Hematopoietic multipotent progenitor cell treated with erythropoietin and hydrocortisone succinate and interleukin-3 and kit ligand, for 17 days (in vitro differentiated cells): ENCODE results near the gene ESPL1.
"Not testable (repeated sequence)": the region's sequence is repeated elsewhere in the genome, so short reads cannot be mapped to it uniquely, and the experiment has no call there.

Source experiments
- DNase-seq: peaks from one replicate; pipeline ENCODE4 v3.0.0-alpha.2; 2015; ENCODE audit warnings: low spot score

ESPL1 gene

DNA sequence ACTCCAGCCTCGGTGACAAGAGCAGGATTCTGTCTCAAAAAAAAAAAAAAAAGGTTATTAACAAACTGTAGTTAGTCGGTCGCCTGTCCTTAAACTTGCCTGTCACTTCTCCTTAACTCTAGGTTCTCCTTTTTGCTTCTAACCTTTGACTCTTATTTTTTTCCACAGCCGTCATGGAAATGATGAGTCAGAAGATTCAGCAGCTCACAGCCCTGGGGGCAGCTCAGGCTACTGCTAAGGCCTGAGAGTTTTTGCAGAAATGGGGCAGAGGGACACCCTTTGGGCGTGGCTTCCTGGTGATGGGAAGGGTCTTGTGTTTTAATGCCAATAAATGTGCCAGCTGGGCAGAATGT lies 31.0 kb downstream of the ESPL1 start:
- peak; percentile 70 for DNase-seq

DNA sequence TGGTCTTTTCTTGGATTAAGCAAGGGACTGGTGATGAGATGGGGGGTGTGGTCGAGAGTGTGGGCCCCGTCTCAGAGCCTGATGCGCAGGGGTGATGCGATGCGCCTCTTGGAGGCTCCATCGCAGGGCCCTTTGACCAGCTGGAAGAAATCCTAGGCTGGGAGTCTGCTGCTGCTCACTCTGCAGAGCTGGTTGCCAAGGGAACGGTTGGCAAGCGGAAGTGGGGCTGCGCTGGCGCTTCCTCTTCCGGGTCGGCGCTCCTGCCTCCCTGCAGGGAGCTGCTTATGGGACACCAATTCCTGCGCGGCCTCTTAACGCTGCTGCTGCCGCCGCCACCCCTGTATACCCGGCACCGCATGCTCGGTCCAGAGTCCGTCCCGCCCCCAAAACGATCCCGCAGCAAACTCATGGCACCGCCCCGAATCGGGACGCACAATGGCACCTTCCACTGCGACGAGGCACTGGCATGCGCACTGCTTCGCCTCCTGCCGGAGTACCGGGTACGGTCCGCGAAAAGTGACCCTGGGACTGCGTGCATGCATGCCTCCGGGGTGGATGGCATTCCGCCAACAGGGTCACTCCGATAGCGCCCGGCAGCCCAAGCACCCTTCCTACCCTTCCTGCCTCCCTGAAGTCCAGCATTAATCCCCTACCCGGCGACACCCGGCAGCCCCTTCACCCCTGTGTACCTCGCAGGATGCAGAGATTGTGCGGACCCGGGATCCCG lies 31.5 kb downstream of the ESPL1 start, which contains the start of gene MYG1:
MYG1 (plus strand) TSS at position 242 of the 727 bp plus-strand sequence; CDS start at position 285, 43 bp downstream.
- DNase-seq = peak; percentile 87

DNA sequence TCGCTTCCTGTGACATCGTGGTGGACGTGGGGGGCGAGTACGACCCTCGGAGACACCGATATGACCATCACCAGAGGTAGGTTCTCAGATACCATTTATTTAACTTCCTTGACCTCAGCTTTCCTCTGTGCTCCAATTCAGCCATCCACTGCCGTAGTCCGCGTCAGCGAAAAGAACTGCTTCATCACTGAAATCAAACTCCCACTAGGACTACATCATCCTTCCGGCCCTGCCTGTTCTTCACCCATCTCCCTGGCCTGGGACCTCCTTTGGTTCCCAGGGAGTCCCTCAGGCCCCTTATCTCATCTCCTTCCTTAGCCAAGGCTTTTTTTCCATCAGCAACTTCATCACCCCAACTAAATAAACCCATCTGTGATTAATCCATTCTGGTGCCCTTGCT lies 32.1 kb downstream of the ESPL1 start:
- peak; percentile 29 for DNase-seq

DNA sequence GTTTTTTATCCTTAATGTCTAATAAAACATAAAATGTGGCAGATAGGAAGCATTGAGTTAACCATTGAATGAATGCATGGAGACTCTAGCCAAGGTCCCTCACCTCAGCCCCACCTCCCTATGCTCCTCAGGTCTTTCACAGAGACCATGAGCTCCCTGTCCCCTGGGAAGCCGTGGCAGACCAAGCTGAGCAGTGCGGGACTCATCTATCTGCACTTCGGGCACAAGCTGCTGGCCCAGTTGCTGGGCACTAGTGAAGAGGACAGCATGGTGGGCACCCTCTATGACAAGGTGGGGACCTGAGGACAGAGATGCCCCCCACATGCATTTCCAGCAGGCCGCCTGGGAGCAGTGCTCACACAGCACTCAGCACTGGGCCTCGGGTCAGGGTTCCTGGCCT lies 34.8 kb downstream of the ESPL1 start:
- no peak for DNase-seq

DNA sequence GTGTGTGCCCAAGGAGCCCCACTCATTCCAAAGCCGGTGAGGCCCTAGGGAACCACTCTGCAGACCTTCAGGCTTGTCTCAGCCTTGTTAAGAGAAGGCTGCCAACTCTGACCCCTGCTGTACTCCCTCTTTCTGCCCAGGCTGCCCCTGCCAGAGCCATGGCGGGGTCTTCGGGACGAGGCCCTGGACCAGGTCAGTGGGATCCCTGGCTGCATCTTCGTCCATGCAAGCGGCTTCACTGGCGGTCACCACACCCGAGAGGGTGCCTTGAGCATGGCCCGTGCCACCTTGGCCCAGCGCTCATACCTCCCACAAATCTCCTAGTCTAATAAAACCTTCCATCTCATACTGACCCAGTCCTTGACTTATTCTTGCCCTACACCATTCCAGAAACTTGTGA lies 38.7 kb downstream of the ESPL1 start:
- no peak for DNase-seq

DNA sequence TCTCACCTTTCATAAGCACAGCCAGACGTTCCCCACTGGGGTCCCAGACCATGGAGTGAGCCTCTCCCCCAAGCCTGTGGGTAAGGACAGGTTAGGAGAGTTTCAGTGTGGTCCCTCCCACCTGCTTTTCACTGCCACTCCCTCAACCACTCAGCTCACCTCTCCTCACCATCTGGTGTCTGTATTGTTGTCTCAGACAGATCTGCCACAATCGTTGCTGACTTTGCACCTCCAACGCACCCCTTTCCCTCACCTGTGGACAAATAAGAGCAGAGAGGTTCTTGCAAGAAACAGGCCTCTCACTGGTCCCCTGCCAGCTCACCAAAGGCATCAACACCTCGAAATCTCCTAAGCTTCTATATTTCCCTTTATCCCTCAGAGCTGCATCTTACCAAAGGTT lies 40.2 kb downstream of the ESPL1 start:
- DNase-seq = no peak

DNA sequence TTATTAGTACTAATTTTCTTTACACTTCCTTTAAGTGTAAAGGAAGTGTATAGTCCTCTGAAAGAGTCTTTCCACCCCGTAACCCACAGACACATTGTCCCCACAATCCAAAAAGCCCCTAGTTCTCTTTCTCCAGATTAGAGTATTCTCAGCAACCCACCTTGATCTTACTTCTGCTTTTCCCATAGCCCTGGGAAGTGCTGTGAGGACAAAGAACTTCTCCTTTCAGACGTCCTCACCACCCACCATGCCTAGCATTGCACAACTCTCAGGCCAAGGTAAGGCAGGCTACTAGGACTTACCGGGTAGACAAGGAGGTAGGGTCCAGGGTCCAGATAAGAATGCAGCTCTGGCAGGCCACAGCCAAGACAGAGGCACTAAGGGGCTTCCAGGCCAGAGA lies 45.9 kb downstream of the ESPL1 start:
- DNase-seq = no peak

DNA sequence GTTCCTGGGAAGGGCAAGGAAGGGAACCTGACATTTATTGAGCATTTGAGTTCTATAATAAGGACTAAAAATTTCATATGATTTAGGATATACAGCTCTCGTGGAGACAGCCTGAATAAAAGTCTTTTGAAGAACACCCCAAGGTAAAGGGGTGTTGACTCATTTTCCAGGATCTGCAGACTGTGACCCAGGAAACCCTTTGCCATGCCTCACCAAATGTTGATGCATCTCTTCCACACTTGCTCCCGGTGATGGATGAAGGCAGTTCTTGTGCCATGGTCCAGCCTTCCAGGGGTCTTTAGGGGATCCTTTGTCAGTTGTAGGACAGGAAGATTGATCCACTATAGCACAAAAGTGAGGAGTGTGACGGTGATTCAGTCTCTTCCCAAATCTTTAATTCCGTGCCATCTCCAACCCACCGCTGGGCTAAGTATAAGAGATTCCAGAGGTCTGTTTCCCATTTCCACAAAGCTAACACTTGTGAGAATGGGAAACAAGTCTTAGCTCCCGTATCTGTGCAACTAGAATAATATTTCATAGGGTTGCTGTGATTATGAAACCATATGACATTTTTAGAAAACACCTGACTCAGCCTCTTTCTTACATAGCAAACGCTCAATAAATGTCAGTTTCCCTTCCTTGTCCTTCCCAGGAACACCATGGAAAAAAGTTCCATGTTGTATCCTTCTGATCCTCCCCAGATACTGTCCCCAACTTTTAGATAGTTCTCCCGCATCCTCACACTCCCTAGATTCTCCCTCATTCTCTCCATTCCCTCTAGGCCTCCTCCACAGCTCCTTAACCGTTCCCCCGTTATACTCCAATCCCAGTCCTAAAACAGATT lies 52.5 kb downstream of the ESPL1 start:
- no peak for DNase-seq

DNA sequence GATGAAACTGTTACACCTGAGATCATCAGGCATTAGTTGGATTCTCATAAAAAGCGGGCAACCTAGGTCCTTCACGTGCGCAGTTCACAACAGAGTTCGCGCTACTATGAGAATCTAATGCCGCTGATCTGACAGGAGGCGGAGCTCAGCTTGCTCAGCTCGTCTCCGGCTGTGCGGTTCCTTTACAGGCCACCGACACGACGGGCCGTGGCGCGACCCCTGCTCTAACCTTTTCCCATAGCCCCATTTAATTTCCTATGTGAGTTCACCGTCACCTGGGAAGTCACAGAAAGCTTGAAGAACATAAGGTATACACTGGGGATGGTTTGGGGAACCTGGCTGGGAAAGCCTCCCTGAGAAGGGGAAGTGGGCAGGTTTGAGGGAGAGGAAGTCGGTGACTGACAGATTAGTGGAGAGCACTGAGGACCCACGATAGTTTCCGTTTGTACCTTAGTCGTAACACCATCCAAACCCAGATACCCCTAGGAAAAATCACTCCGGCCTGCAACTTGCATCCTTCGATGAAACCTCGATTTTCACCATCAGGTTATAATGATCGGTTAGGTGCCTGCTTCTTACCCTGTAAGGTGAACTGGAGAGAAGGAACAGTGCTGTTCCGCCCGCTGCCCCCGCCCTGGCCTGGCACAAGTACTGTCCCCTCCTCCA lies 56.1 kb downstream of the ESPL1 start:
- DNase-seq = peak; percentile 47

DNA sequence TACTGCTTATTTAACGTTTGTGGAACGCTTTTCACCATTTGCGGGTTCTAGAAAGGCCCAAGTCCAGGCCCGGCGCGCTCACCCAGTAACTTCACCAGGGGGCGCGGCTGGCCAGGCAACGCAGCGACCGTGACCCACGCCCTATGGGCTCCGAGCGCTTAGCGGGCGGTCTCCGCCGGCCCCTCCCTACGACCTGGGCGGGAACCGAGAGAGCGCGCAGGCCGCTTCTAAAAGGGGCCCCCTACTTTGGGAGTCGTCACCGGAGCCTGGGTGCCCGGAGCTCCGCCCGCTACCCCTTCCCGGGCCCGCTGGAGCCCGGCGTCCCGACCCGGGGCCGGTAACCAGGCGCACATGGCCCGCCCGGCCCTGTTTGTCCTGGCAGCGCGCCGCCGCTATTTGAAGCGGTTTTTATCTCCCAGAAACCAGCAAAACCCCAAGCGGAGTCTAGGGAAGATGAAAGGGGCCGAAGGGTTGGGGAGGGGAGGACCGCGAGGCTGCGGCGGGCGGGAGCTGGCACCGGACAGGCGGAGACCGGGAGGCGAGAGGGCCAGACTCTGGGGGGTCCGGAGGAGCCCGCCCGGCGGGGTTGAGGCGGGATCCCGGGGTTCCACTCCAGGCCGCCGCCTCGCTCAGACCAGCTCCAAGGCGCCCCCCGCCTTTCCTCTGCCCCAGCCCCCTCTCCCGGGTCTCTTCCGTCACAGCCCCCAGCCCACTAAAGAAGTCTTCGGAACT lies 56.8 kb downstream of the ESPL1 start:
- DNase-seq = peak; percentile 90

DNA sequence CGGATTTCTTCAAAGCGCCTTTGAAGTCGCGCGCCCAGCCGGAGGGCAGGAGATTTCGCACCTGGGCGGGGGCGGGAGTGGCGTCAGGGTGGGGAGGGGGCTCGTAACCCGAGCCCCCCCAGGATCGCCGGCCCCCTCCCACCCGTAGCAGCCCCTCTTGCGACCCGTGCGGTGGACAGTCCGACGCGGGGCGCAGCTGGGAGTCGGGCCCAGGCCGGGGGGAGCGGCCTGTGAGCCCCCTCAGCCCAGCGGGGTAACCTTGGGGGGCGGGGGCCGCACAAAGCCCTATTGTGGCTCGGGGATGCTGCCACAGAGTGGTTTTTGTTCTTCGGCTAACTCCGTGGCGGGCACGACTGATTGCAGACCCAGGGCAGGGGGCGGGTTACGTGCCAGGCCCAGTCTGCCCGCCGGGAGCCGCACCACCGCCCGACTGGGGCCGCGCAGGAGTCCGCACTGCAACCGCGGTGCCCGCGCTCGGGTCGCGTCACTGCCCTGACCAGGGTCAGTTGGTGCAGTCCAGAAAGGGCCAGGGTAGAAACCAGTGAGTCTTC lies 57.5 kb downstream of the ESPL1 start:
- DNase-seq = no peak

DNA sequence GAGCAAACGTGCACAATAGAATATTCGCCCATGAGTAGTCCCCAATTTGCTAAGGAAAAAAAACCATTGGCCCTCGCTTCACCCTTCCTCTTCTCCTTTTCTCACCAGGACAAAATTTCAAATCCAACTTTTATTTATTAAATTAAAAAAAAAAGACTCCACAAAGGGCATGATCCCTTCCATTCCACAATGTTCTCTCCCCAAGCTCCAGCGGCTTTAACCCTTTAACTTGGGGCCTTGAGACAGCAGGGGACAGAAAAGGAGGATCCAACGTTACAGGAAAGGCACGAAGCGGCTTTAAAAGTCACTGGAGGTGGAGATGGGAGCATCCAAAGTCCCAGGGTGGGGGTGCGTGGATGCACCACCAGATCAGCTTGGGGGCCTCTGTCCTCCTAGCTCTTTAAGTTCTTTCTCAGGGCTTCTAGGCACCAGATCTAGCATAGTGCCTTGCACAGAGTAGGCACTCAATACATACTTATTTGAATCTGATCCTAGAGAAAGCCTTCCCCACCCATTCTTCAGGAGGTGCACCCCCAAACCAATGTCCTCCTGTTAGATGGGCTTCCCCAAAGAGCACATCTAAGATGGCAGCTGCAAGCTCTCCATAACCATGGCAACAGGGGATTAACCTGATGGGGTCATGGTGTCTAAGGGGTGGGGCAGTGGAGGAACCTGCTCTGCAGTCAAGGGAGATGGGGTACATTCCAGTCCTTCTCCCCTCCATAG lies 58.5 kb downstream of the ESPL1 start:
- no peak for DNase-seq

DNA sequence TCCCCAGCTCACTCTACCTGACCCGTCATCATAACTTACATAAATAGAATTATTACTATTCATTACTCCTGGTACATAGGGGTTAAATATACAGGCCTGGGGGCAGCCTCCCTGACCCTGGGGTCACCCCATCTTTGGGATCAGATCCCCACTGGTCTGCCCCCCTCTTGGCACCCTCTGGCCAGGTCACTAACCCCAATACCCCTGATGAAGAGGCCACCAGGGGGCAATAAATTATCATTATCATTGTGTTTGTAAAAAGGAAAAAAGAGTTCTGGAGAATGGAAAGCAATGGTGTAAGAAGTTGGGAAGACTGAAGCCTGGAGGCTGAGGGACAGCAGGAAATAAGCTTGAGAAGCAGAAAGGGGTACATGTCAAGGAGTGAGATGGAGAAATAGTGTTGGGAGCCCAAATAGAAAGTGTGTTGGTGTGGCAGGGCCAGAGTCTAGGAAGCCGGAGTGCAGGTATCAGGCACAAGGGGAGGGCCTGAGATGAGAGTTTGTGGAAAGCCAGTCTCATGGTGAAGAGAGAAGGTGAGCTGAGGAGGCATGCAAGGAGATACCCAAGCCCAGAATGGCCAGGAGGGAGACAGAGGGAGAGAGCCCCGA lies 59.4 kb downstream of the ESPL1 start:
- DNase-seq = no peak

DNA sequence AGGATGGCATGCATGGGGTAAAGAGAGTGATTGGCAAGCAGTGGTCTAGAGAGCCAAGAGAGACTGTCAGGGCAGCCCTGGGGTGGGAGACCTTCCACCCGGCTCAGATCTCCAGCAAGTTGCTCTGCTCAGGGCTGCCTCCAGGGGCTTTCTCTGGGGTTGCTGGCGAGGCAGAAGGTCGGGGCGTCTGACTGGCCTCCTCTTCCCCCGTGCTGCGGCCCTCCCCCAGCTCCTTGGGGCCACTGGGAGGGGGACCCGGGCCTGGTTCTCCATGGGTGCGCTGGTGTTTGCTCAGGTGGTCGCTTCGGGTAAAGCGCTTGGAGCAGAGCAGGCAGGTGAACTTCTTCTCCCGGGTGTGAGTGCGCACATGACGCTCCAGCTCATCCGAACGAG lies 59.9 kb downstream of the ESPL1 start:
- no peak for DNase-seq

DNA sequence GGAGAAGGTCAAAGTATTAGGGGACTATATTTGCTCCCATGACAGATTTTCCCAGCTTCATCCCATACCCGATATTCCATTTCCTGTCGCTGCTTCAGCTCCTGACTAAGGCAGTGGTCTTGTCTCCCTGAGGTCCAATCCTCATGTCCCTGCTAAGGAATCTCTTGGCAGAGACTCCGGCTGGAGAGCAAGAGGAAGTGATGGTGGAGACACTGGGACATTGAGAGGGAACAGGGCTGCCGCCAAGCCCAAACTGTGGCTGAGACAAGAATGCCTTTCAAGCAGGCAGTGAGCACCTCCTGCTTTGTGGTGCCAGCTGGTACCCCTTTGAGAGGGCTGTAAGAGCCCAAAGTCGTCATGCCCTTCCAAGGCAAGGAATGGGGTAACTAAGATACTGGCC lies 62.6 kb downstream of the ESPL1 start:
- no peak for DNase-seq

DNA sequence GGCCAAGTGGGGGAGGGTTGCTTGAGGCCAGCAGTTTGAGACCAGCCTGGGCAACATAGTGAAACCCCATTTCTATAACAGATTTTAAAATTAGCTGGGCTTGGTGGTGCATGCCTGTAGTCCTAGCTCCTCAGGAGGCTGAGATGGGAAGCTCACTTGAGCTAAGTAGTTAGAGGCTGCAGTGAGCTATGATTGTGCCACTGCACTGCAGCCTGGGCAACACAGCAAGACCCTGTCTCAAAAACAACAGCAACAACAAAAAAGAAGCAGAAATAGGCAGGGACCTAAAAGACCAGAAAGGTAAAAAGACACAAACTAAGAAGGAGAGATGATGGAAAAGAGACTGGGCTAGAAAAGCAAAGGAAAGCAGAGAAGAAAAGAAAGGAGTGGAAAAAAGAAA lies 64.2 kb downstream of the ESPL1 start:
- DNase-seq = not testable (repeated sequence)

DNA sequence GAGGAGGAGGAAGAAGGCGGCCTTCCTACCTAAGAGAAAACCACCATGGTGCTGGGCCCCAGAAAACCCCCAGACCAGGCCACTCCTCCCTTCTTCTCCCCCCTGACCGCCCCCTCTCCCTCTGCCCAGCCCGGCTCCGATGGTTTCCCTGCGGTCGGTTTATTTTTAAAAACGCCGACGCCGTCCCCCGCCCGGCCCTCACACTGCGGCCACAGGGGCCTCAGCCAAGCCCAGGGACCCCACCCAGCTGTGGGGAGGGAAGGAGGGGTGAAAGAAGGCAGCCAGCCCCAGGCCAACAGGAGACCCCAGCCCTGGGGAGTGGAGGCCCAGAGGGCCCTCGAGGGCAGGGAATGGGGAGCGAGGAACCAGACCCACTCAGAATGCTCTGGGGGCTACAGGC lies 64.6 kb downstream of the ESPL1 start:
- no peak for DNase-seq

DNA sequence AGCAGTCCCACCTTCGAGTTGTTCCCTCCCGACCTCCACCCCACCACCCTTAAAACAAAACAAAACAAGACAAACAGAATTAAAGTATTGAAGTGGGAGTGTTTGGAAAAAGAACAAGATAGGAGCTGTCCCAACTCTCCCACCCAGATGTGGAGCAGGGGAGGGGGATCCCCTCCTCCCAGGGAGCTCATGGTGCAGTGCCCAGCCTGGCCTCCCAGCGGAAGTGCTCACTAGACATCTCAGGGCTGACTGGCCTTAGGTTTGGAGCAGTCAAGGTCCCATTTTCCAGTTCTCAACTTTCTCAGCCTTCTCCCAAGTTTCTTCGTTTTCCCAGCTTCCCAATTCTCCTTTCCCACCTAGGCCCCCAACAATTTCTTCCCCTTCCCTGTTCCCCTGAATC lies 65.2 kb downstream of the ESPL1 start:
- DNase-seq = no peak

DNA sequence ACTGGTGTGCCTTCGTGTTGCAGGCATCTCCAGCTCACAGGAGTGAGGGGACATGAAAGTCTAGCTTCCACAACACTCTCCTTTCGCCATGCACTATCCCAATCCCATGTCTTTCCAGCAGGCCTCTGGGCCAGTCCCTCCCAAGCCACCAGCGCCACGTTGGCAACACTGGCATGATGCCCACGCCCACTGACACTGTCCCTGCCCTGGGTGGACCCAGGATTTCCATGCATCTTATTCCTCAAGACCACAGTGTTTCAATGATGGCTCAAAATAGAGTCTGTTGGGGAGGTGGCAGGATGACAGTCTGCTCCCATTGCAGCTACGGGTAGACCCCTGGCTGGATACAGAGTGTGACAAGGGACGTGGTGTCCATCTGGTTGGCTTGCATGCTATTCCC lies 65.7 kb downstream of the ESPL1 start:
- no peak for DNase-seq

DNA sequence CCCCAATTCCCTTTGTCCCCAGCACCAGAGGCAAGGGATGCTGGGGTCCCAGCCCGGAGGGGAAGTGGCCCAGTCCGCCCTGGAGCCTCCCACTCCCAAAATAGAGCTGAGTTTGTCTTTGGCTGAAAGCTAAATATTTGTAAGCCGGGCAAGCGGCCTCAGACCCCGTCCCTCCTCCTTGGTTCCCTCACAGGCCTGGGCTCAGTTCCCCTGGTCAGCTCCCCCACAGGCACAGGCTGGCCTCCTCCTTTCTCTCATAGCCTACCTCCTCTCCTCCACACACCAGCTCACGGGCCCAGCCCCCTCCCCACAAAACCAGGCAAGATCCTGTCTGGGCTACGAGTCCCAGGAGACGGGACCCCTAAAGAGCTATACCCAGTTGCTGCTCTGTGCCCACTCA lies 66.7 kb downstream of the ESPL1 start:
- DNase-seq = no peak

DNA sequence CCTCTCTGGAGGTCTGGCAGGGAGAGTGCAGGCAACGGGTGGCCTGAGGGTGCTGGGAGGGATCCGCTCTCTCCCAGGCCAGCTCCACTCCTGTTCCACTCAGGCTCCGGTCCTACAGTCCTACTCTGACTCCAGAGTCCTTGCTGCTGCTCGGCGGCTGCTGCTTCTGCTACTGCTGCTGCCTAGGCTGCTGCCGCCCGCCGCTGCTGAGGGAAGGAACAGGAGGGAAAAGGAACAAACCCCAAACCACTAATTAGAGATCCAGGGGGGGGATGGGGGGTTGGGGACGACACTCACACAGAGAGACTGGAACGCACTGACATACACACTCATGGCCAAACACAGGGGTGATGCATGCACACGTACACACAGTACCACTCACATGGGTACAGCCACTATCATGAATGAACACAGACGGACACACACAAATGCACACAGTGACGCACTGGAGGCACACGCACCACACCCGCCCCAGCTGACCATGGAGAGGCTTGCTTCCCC lies 68.1 kb downstream of the ESPL1 start, which contains the start of gene SP7:
SP7 (minus strand) TSS at position 174 of the 501 bp plus-strand sequence. CDS start 708 bp downstream, outside the sequence.
- DNase-seq = no peak
